NCI-H460 (cell line): ENCODE results near the gene DLK1. TPM values are rescaled to one million over a fixed set of nuclear protein-coding genes. Genes with fewer than 3 reads are reported as not detected.

Experiments
- DNase-seq: peaks from one replicate; pipeline ENCODE4 v3.0.0-alpha.2; 2016; ENCODE audit warnings: low read depth; ENCODE audit errors: extremely low read depth
- total RNA-seq: library from RNA; depleted of rRNA; stranded (reverse); fragments of >200 nt; shearing (Covaris generic); gene quantifications from 2 replicates; pipeline ENCODE4 v1.2.3, GENCODE V29; 2014

Gene DLK1
- total RNA-seq, 1 experiment from 2014 or later: not detected

GRCh38 chr14:100711493-100711892 lies 15.2 kb upstream of the DLK1 start:
- no peak for DNase-seq

GRCh38 chr14:100712490-100712889 lies 14.2 kb upstream of the DLK1 start:
- DNase-seq: no peak

DNA sequence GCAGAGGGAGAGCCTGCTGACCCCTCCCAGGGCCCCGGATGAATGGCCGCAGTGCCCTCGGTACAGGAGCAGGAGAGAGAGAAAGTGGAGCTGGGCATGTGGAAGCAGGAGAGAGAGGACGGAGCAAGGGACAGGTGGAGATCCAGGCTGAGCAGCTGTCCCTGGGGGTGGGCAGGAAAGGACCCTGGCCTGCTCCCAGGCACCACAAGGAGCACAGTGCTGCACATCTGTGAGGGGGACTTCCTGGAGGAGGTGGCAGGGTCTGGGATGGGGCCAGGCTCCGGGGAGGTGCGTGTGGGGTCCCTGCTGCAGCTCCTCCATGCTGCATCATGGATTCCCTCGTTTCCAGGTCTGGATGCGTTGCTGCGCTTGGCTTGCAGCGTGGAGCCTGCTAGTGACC lies 13.0 kb upstream of the DLK1 start:
- no peak for DNase-seq

DNA sequence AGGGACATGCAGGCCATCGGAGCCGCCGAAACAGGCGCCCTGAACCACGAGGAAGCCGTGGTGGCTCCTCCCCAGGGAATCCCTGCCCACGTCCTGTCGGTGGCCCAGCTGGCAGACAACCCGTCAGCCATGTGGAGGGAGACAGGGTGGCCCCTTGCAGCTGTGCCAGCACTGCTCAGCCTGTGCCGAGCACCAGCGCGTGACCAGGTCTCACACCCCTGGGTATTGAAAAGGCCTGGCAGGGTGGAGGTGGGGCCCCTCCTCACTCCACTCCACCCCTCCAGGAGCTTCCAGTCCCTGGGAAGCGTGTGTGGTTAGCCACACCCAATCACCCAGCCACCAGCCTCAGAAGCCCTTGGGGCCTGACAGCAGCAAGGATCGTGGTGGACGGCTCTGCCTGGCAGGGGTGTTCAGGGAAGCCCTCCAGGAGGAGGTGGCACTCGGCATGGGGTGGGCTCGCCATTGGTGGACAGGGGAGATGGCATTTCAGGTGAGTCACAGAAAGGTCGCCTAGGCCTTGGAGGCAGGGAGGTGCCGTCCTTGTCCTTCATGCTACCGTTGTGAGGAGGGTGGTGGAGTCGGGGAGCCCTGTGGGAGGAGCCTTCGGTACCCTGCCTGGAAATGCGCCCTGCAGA lies 12.3 kb upstream of the DLK1 start:
- no peak for DNase-seq

DNA sequence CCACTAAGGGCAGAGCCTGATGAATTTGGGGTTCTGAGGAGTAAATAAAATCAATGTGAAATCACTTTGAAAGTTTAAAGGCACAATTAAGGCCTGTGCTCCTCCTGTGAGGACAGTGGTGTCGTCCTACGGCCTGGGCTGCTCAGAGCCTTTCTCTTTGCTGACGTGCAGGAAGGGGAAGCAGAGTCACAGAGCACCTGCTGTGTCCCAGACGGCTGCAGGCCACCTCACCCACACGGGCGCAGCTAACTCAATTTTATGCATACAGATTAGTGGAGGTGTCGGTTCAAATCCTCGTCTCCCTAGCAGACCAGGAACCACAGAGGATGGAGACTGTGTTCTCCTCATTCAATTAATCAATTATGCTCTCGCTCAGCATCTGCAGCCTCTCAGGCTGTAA lies 11.4 kb upstream of the DLK1 start:
- no peak for DNase-seq

- no peak for DNase-seq
Measured at GRCh38 chr14:100715803-100716202, 10.9 kb upstream of the DLK1 start.

- no peak for DNase-seq
Measured at GRCh38 chr14:100717386-100717785, 9.3 kb upstream of the DLK1 start.

GRCh38 chr14:100719976-100720520 lies 6.6 kb upstream of the DLK1 start:
- no peak for DNase-seq

GRCh38 chr14:100721568-100721967 lies 5.1 kb upstream of the DLK1 start:
- DNase-seq: no peak

- DNase-seq: no peak
Measured at GRCh38 chr14:100722367-100722766, 4.3 kb upstream of the DLK1 start.

GRCh38 chr14:100723135-100723829 lies 3.4 kb upstream of the DLK1 start:
- DNase-seq: no peak

- no peak for DNase-seq
Measured at GRCh38 chr14:100723830-100724437, 2.8 kb upstream of the DLK1 start.

GRCh38 chr14:100724536-100724935 lies 2.2 kb upstream of the DLK1 start:
- DNase-seq: no peak

DNA sequence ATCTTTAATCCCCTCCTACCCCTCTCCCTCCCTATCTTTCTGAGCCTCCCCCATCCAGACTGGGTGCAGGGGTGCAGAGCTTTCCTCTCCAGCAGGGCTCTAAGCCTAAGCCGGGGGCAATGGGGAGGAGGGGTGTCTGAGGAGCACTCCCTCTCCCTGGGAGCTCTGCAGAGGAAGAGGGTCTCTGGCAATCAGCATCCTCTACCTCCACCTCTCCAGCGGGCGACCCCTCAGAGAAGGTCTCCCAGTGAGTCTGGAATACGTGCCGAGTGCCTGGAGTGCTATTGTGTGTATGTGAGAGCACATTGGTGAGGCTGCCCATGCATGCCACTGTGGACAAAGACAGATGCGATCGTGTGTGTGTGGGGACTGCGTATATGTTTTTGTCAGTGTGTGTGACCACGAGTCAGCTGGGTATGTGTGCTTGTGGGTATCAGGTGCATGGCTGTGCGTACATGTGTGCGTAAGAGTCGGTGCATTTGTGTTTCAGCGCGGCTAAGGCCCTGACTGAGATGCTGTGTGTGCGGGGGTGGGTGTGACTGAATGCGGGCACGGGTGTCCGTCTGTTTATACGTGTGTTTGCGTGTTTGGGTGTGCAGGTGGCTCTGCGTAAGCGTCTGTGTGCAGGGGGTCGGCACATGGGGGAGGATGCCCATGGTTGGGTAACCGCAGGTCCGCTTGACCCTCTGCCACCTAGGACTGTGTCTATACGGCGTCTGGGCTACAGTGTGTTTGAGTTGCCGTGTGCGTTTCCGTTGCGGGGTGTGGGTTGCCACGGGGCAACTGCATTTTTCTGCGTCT lies 905 bp upstream of the DLK1 start:
- no peak for DNase-seq

DNA sequence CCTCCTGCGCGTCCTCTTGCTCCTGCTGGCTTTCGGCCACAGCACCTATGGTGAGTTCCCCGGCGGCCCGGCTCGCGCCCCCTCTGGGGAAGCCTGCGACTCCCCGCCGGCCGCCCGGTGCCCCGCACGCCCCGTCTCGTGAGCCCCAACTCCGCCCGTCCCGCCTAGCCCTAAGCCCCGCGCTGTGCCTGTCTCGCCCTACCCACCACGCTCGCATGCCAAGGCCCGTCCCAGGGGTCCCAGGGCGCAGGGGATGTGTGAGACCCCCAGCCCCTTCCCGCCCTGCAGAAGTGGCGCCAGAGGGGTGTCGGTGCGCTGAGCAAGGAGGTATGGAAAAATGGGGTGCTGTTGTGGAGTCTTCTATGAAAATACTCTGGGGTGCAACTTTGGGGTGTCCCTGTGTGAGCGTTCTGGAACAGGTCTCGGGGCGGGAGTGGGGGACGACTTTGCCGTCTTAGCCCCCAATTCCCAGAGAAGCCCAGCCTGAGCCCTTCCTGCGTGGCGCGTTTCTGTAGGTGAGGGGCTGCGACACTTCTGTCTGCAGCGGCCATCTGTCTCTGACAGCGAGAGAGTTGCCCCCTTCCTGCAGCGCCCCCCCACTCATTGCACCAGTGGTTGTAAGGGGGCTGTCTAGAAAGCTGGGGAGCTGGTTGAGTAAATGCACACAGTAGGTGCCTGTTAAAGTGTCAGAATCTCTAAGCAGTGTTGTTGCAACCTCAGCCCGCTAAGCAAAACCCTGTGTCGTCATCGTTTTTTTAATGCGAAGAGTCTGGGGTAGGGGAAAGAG lies 587 bp downstream of the DLK1 start:
- DNase-seq: no peak

DNA sequence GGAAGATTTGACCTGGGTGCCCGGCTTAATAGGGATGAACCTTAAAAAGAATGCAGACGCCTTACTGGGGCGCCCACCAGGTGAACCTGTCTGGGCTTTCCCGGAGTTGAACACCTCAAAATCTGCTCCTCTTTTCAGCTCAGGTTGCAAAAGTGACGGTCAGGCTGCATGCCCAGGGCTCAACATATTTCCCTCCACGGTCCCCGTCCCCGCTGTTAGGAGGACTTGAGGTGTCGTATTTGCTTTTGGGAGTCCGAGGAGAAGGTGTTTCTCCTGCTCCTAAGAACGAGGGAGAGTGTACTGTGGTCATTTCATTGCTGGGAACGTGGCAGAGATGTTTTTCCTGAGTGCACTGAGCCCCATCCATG lies 1.2 kb downstream of the DLK1 start:
- no peak for DNase-seq

GRCh38 chr14:100728962-100729361 lies 2.3 kb downstream of the DLK1 start:
- DNase-seq: no peak

DNA sequence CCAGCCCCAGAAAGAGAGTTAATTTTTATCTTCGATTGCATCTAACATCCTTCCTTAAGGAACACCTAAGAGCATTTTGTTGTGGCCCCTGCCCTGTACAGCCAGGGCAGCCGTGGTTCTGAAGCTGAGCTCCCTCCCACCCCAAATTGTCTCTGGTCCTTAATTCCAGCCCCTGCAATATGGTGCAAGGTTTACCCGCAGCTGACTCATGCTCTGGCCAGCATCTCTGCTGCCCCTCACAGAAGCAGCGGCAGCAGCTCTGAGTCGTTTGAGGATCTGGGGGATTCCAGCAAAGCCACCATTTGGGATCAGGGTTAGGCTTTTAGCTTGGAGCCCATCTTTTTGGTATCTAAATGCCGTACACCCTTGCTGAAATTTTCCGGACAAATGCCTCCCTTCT lies 3.3 kb downstream of the DLK1 start:
- DNase-seq: no peak

GRCh38 chr14:100730581-100730980 lies 3.9 kb downstream of the DLK1 start:
- DNase-seq: no peak

GRCh38 chr14:100731011-100731670 lies 4.4 kb downstream of the DLK1 start:
- no peak for DNase-seq
